ENCODE results near the gene ATRIP. TPM values are rescaled to one million over a fixed set of nuclear protein-coding genes. Genes with fewer than 3 reads are reported as not detected.

Gene ATRIP
- total and polyA plus RNA-seq, 2 of the 8 experiments (the other 6 are each of a cell fraction or from before 2014, with no cell fraction given): 18.5 to 20.2 TPM

GRCh38 chr3:48451270-48451669 lies 4.7 kb downstream of the ATRIP start:
- peaks cover 0 to 11% of the 10 kb centered on the region in 2 experiments; a peak in 2 of 4 replicates for H3K79me2 ChIP-seq (ENCODE audit: control insufficient read depth in 1 of 2, insufficient read depth in 2 of 2, low read length in 2 of 2)
- POLR2A ChIA-PET (ENCODE audit: partially characterized antibody): interaction anchor here (0.9 to 5.3 kb wide), 4 partner anchors 9 to 15 kb away, joined by 3 to 34 read pairs (median 8); partner anchors contain the start of genes CCDC51 and TMA7
- no peak overlapping the region for H2AFZ ChIP-seq (ENCODE audit: low read length)
- H3K27me3 ChIP-seq (replicated peaks in 1 of 4; ENCODE audit: control insufficient read depth in 3 of 4, extremely low read depth in 1 of 4, insufficient read depth in 3 of 4, low read length in 3 of 4): no peaks in the 10 kb centered on the region
- H4K5ac ChIP-seq (ENCODE audit: insufficient read length, low read depth, low read length): no peak overlapping the region
- peaks cover 15 to 39% (median 30%) of the 10 kb centered on the region in 4 experiments for H3K36me3 ChIP-seq (ENCODE audit: control insufficient read depth in 2 of 4, insufficient read depth in 4 of 4, low read length in 3 of 4)
- no peak for FAIRE-seq
- no peak overlapping the region for H3K14ac ChIP-seq (ENCODE audit: insufficient read length)
- no peak for DNase-seq (ENCODE audit: low read depth in 1 of 2, low spot score in 2 of 2)
- H3K4me3 ChIP-seq (ENCODE audit: extremely low read depth in 1 of 4, insufficient read depth in 2 of 4, low read depth in 3 of 4, low read length in 4 of 4): no peak overlapping the region
- no peak overlapping the region for H2BK120ac ChIP-seq (replicated peaks; ENCODE audit: low read depth, low read length)
- no peaks in the 10 kb centered on the region for H3K79me1 ChIP-seq (ENCODE audit: low read depth, low read length)
- H3K4me2 ChIP-seq (ENCODE audit: insufficient read depth in 1 of 2, low read depth in 2 of 2, low read length in 2 of 2): no peak overlapping the region
- no peak overlapping the region for H2BK5ac ChIP-seq (ENCODE audit: low read depth, low read length)
- 95% methylated on average over 1 of the region's 1 CpG; no CpG with 5 or more reads in 1 of the 2 experiments for WGBS, 2 experiments (ENCODE audit: extremely low coverage in 1 of 2, insufficient coverage in 1 of 2, insufficient read length in 1 of 2, insufficient replicate concordance in 2 of 2, low coverage in 1 of 2, low lambda C conversion rate in 2 of 2, missing lambda C conversion rate in 1 of 2)
- no peak overlapping the region for H3K27ac ChIP-seq (ENCODE audit: low read depth, low read length)
- no peak overlapping the region for H3K9ac ChIP-seq (replicated peaks in 1 of 4; ENCODE audit: extremely low read depth in 1 of 4, low read depth in 3 of 4, low read length in 3 of 4)
- no peak overlapping the region for H2AK5ac ChIP-seq (ENCODE audit: low read depth, low read length)
- no peak overlapping the region for H4K91ac ChIP-seq (replicated peaks; ENCODE audit: insufficient read length, low read length)
- no peaks in the 10 kb centered on the region for H3K9me3 ChIP-seq (ENCODE audit: insufficient read depth in 2 of 2, low read depth in 1 of 2, low read length in 1 of 2)
- H3K23me2 ChIP-seq (ENCODE audit: low read depth, low read length): peaks cover 6% of the 10 kb centered on the region
- CTCF ChIA-PET (ENCODE audit: partially characterized antibody): interaction anchor here (0.9 to 2.9 kb wide), 8 partner anchors 11 to 98 kb away, joined by 3 to 10 read pairs (median 4); partner anchors contain the start of genes CCDC51 and TMA7
- no peak overlapping the region for H3K56ac ChIP-seq (replicated peaks; ENCODE audit: insufficient read length, low read depth, low read length)
- no peak overlapping the region for H3K23ac ChIP-seq (ENCODE audit: insufficient read length)
- no peak overlapping the region for H2BK12ac ChIP-seq (ENCODE audit: low read depth, low read length)
- no peak overlapping the region for H3K4ac ChIP-seq (replicated peaks; ENCODE audit: insufficient read length, low read depth, low read length)
- TF ChIP-seq BCL11A (IDR thresholded peaks at IDR 0.05; ENCODE audit: low read depth in 2 of 2, low read length in 2 of 2) (no peak), PHF8 (conservative IDR thresholded peaks at IDR 0.05; ENCODE audit: low read depth, low read length) (no peak), E2F6 (IDR thresholded peaks at IDR 0.05) (no peak), TEAD4 (IDR thresholded peaks at IDR 0.05; ENCODE audit: low read depth, low read length) (no peak), FOSL1 (IDR thresholded peaks at IDR 0.05; ENCODE audit: insufficient read depth, low read depth, low read length) (no peak), SP1 (IDR thresholded peaks at IDR 0.05; ENCODE audit: low read depth, low read length) (no peak), RBBP5 (IDR thresholded peaks at IDR 0.05; ENCODE audit: borderline replicate concordance, low read depth, low read length) (no peak), KDM4A (IDR thresholded peaks at IDR 0.05; ENCODE audit: low read depth, low read length, severe bottlenecking) (no peak), SAP30 (IDR thresholded peaks at IDR 0.05; ENCODE audit: insufficient read depth, insufficient replicate concordance, low read length) (no peak)
- H3K4me1 ChIP-seq (replicated peaks in 1 of 4; ENCODE audit: control insufficient read depth in 3 of 4, insufficient read depth in 4 of 4, low read length in 3 of 4): peaks cover 0 to 8% (median 3%) of the 10 kb centered on the region in 4 experiments; a peak in 4 of 7 replicates
- no peak overlapping the region for H3K18ac ChIP-seq (ENCODE audit: extremely low read depth, low read length)
- peaks cover 0 to 6% of the 10 kb centered on the region in 2 experiments for H4K20me1 ChIP-seq (replicated peaks in 1 of 2; ENCODE audit: control insufficient read depth in 1 of 2, insufficient read depth in 2 of 2, low read length in 2 of 2)
- no peak overlapping the region for H4K8ac ChIP-seq (ENCODE audit: extremely low read depth, insufficient read depth, low read length)
- no peak overlapping the region for H2BK20ac ChIP-seq (ENCODE audit: low read length)
- no peak overlapping the region for H2BK15ac ChIP-seq (ENCODE audit: low read length)

Data from H1 (cell line).